HepG2 (cell line): ENCODE results near the gene GRIK4. TPM values are rescaled to one million over a fixed set of nuclear protein-coding genes. Genes with fewer than 3 reads are reported as not detected.

Experiments
- ATF4 ChIP-seq, 2 experiments: fragments of 450-650 bp in 1 of 2; sonication (generic) in 1 of 2; formaldehyde crosslinking; IDR thresholded peaks; 2 replicates each; pipeline versions ENCODE4 v1.5.0 to v1.8.0; 2020 to 2022; ENCODE audit warnings: mild to moderate bottlenecking in 1 of 2, missing genetic modification reagents in 1 of 2
- CTCF ChIP-seq: sonication (generic); formaldehyde crosslinking; IDR thresholded peaks from 2 replicates; pipeline ENCODE4 v1.5.0; 2020; ENCODE audit warnings: mild to moderate bottlenecking, missing genetic modification reagents, moderate library complexity
- ELF1 ChIP-seq: sonication (generic); formaldehyde crosslinking; IDR thresholded peaks from 2 replicates; pipeline ENCODE4 v1.4.0; 2020; ENCODE audit warnings: missing genetic modification reagents
- HMGXB4 ChIP-seq, 2 experiments: sonication (generic) in 1 of 2; formaldehyde crosslinking in 1 of 2; IDR thresholded peaks; 2 replicates each; pipeline versions ENCODE4 v1.4.0 to v1.6.1; 2018 to 2020; ENCODE audit warnings: missing genetic modification reagents in 2 of 2, borderline replicate concordance in 1 of 2, low read depth in 1 of 2, mild to moderate bottlenecking in 1 of 2, missing biosample characterization in 1 of 2
- MEIS2 ChIP-seq: sonication (generic); formaldehyde crosslinking; IDR thresholded peaks from 2 replicates; pipeline ENCODE4 v1.9.0; 2021; ENCODE audit warnings: mild to moderate bottlenecking, missing genetic modification reagents
- PHF21A ChIP-seq: sonication (generic); formaldehyde crosslinking; IDR thresholded peaks from 2 replicates; pipeline ENCODE4 v1.5.0; 2020; ENCODE audit warnings: mild to moderate bottlenecking, missing genetic modification reagents
- TIGD3 ChIP-seq: sonication (generic); formaldehyde crosslinking; IDR thresholded peaks from 2 replicates; pipeline ENCODE4 v1.5.1; 2020; ENCODE audit warnings: mild to moderate bottlenecking, missing genetic modification reagents, borderline replicate concordance
- YEATS2 ChIP-seq: sonication (generic); formaldehyde crosslinking; IDR thresholded peaks from 2 replicates; pipeline ENCODE4 v1.4.0; 2020; ENCODE audit warnings: missing genetic modification reagents, borderline replicate concordance
- ZKSCAN8 ChIP-seq: IDR thresholded peaks from 2 replicates; pipeline ENCODE4 v1.6.1; 2016; ENCODE audit warnings: borderline replicate concordance, missing genetic modification reagents, missing compliant biosample characterization
- ZNF280B ChIP-seq: sonication (generic); formaldehyde crosslinking; IDR thresholded peaks from 2 replicates; pipeline ENCODE4 v1.5.0; 2020; ENCODE audit warnings: missing genetic modification reagents, mild to moderate bottlenecking, borderline replicate concordance
- ZNF335 ChIP-seq: sonication (generic); formaldehyde crosslinking; IDR thresholded peaks from 2 replicates; pipeline ENCODE4 v1.4.0; 2020; ENCODE audit warnings: missing genetic modification reagents
- ZNF431 ChIP-seq: sonication (generic); formaldehyde crosslinking; IDR thresholded peaks from 2 replicates; pipeline ENCODE4 v1.9.0; 2022; ENCODE audit warnings: missing genetic modification reagents, low read depth, mild to moderate bottlenecking, borderline replicate concordance
- ZNF574 ChIP-seq: sonication (generic); formaldehyde crosslinking; IDR thresholded peaks from 2 replicates; pipeline ENCODE4 v1.4.0; 2020; ENCODE audit warnings: missing genetic modification reagents
- ZNF710 ChIP-seq: sonication (generic); formaldehyde crosslinking; IDR thresholded peaks from 2 replicates; pipeline ENCODE4 v1.5.0; 2020; ENCODE audit warnings: mild to moderate bottlenecking, missing genetic modification reagents, borderline replicate concordance
- ZNF775 ChIP-seq: sonication (generic); formaldehyde crosslinking; IDR thresholded peaks from 2 replicates; pipeline ENCODE4 v1.4.0; 2020; ENCODE audit warnings: missing genetic modification reagents, mild to moderate bottlenecking, moderate library complexity, borderline replicate concordance
- polyA plus RNA-seq, 8 experiments: library from polyadenylated mRNA; depleted of rRNA in 3 of 8; stranded (reverse) in 7 of 8; unstranded in 1 of 8; fragments of >200 nt; fragmentation: Illumina TruSeq in 4 of 8; extraction: Trizol in 4 of 8; gene quantifications; 2 replicates each; pipeline versions ENCODE4 v1.2.1 to v1.2.3, GENCODE V29; 2011 to 2016; ENCODE audit warnings: low read depth in 4 of 8, missing spikeins in 1 of 8, mixed read lengths in 1 of 8; ENCODE audit not compliant: insufficient read depth in 1 of 8
- total RNA-seq, 5 experiments: library from RNA; depleted of rRNA; stranded (reverse); fragments of >200 nt; fragmentation: Illumina TruSeq; extraction: Trizol; gene quantifications; 2 replicates each; pipeline ENCODE4 v1.2.3, GENCODE V29; 2016; ENCODE audit warnings: low read depth in 1 of 5

Gene GRIK4
- total and polyA plus RNA-seq, 2 of the 13 experiments (the other 11 are each of a cell fraction or from before 2014, with no cell fraction given): 0.04 to 0.07 TPM

GRCh38 chr11:120808616-120809050, 297.1 kb downstream of the GRIK4 start (continued):
- TF ChIP-seq CTCF (CRISPR knock-in tag) (no peak), ELF1 (peak; percentile 85), MEIS2 (peak; percentile 91), ZNF775 (CRISPR knock-in tag) (no peak), ZNF335 (CRISPR knock-in tag) (no peak), TIGD3 (CRISPR knock-in tag) (no peak), ATF4 (CRISPR knock-in tag; IDR thresholded peaks at IDR 0.05) (peak in 1 of 2 experiments; percentile 54; a peak in 1 of 4 replicates), HMGXB4 (CRISPR knock-in tag; IDR thresholded peaks at IDR 0.05; ENCODE audit: borderline replicate concordance in 1 of 2, low read depth in 1 of 2) (no peak; a peak in 1 of 4 replicates), ZKSCAN8 (peak; percentile 85), ZNF431 (CRISPR knock-in tag) (peak; percentile 72; the same call in 1 of the 2 replicates), YEATS2 (peak; percentile 72; the same call in 1 of the 2 replicates), PHF21A (CRISPR knock-in tag) (peak; percentile 93), ZNF574 (CRISPR knock-in tag) (peak; percentile 83), ZNF280B (CRISPR knock-in tag) (peak; percentile 58; the same call in 1 of the 2 replicates), ZNF710 (CRISPR knock-in tag) (peak; percentile 68; the same call in 1 of the 2 replicates)
